ENCODE data around the gene CD38. TPM values are rescaled to one million over a fixed set of nuclear protein-coding genes. Genes with fewer than 3 reads are reported as not detected.

CD38 gene
- total and polyA plus RNA-seq, 2 of the 13 experiments (the other 11 are each of a cell fraction or from before 2014, with no cell fraction given) = not detected

DNA sequence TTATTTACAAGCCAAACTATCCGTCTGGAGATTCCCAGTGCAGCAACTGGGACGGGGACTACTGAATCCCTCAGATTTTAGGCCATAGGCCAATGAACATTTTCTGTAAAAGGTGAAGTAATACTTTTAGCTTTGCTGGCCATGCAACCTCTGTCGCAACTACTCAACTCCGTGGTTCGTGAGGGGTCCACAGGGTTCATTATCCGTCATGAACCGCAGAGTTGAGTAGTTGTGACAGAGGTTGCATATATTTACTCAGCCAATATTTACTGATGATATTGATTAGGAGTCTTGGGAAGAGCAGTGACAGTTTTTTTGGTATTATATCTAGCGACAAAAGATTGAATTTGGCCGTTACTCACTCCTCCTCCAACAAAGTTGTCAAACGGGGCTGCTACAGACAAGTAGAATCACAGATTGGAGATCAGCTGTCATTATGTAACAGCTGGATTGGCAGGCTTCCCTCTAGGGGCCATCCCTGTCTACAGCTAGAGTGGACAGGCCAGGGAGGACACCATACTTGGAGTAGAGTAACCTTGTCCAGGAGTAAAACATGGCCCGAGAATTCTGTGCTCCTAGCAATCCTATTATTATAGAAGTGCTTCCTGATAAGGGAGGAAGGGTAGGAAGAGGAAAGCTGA is 37.2 kb upstream of the CD38 start (continued):
- TF ChIP-seq, protein P1, sequence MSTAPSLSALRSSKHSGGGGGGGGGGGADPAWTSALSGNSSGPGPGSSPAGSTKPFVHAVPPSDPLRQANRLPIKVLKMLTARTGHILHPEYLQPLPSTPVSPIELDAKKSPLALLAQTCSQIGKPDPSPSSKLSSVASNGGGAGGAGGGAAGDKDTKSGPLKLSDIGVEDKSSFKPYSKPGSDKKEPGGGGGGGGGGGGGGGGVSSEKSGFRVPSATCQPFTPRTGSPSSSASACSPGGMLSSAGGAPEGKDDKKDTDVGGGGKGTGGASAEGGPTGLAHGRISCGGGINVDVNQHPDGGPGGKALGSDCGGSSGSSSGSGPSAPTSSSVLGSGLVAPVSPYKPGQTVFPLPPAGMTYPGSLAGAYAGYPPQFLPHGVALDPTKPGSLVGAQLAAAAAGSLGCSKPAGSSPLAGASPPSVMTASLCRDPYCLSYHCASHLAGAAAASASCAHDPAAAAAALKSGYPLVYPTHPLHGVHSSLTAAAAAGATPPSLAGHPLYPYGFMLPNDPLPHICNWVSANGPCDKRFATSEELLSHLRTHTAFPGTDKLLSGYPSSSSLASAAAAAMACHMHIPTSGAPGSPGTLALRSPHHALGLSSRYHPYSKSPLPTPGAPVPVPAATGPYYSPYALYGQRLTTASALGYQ (CRISPR knock-in tag; IDR thresholded peaks at IDR 0.05) = peak; percentile 54; the same call in 1 of the 2 replicates
- no peak for TF ChIP-seq LBX2 (CRISPR knock-in tag; IDR thresholded peaks at IDR 0.05; ENCODE audit: borderline replicate concordance)
- TF ChIP-seq, protein P2, sequence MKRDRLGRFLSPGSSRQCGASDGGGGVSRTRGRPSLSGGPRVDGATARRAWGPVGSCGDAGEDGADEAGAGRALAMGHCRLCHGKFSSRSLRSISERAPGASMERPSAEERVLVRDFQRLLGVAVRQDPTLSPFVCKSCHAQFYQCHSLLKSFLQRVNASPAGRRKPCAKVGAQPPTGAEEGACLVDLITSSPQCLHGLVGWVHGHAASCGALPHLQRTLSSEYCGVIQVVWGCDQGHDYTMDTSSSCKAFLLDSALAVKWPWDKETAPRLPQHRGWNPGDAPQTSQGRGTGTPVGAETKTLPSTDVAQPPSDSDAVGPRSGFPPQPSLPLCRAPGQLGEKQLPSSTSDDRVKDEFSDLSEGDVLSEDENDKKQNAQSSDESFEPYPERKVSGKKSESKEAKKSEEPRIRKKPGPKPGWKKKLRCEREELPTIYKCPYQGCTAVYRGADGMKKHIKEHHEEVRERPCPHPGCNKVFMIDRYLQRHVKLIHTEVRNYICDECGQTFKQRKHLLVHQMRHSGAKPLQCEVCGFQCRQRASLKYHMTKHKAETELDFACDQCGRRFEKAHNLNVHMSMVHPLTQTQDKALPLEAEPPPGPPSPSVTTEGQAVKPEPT (CRISPR knock-in tag; IDR thresholded peaks at IDR 0.05; ENCODE audit: low read depth) = no peak
- TF ChIP-seq, protein P3, sequence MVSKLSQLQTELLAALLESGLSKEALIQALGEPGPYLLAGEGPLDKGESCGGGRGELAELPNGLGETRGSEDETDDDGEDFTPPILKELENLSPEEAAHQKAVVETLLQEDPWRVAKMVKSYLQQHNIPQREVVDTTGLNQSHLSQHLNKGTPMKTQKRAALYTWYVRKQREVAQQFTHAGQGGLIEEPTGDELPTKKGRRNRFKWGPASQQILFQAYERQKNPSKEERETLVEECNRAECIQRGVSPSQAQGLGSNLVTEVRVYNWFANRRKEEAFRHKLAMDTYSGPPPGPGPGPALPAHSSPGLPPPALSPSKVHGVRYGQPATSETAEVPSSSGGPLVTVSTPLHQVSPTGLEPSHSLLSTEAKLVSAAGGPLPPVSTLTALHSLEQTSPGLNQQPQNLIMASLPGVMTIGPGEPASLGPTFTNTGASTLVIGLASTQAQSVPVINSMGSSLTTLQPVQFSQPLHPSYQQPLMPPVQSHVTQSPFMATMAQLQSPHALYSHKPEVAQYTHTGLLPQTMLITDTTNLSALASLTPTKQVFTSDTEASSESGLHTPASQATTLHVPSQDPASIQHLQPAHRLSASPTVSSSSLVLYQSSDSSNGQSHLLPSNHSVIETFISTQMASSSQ (IDR thresholded peaks at IDR 0.05; ENCODE audit: low read depth) = 0 out of 2 replicates have a peak, but pooled peaks have one; percentile 16
- TF ChIP-seq, protein P3 (CRISPR knock-in tag; IDR thresholded peaks at IDR 0.05; ENCODE audit: borderline replicate concordance) = no peak
- TF ChIP-seq ZFP41 (CRISPR knock-in tag; IDR thresholded peaks at IDR 0.05; ENCODE audit: borderline replicate concordance) = no peak
- no peak for TF ChIP-seq POGK (CRISPR knock-in tag; conservative IDR thresholded peaks at IDR 0.05)
- TF ChIP-seq, protein P4, sequence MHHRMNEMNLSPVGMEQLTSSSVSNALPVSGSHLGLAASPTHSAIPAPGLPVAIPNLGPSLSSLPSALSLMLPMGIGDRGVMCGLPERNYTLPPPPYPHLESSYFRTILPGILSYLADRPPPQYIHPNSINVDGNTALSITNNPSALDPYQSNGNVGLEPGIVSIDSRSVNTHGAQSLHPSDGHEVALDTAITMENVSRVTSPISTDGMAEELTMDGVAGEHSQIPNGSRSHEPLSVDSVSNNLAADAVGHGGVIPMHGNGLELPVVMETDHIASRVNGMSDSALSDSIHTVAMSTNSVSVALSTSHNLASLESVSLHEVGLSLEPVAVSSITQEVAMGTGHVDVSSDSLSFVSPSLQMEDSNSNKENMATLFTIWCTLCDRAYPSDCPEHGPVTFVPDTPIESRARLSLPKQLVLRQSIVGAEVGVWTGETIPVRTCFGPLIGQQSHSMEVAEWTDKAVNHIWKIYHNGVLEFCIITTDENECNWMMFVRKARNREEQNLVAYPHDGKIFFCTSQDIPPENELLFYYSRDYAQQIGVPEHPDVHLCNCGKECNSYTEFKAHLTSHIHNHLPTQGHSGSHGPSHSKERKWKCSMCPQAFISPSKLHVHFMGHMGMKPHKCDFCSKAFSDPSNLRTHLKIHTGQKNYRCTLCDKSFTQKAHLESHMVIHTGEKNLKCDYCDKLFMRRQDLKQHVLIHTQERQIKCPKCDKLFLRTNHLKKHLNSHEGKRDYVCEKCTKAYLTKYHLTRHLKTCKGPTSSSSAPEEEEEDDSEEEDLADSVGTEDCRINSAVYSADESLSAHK (CRISPR knock-in tag; IDR thresholded peaks at IDR 0.05; ENCODE audit: borderline replicate concordance) = no peak
- no peak for TF ChIP-seq ZNF501 (CRISPR knock-in tag; IDR thresholded peaks at IDR 0.05)
- TF ChIP-seq SRSF4 (IDR thresholded peaks at IDR 0.05; ENCODE audit: low read depth, low read length, poor library complexity, severe bottlenecking) = no peak
- no peak for TF ChIP-seq TCF12 (IDR thresholded peaks at IDR 0.05)
- no peak for TF ChIP-seq TCF12 (CRISPR knock-in tag; IDR thresholded peaks at IDR 0.05)
- TF ChIP-seq CAMTA2 (CRISPR knock-in tag; IDR thresholded peaks at IDR 0.05; ENCODE audit: borderline replicate concordance) = no peak
- no peak for TF ChIP-seq MLLT10 (CRISPR knock-in tag; IDR thresholded peaks at IDR 0.05)
- TF ChIP-seq ZNF451 (CRISPR knock-in tag; IDR thresholded peaks at IDR 0.05) = no peak
